Measurements from ENCODE around the gene COMMD4.
"Not testable (repeated sequence)": the region's sequence is repeated elsewhere in the genome, so short reads cannot be mapped to it uniquely, and the experiment has no call there.

COMMD4 gene

GRCh38 chr15:75348562-75349350, 12.9 kb downstream of the COMMD4 start:
- Histone ChIP-seq H3K36me3 (ENCODE audit: control insufficient read depth, insufficient read depth, low read length) (no peaks in the 10 kb centered on the region; the same call in 1 of the 2 replicates), H3K27me3 (replicated peaks; ENCODE audit: control insufficient read depth, insufficient read depth, low read length) (no peaks in the 10 kb centered on the region; the same call in 1 of the 2 replicates), H3K4me3 (replicated peaks; ENCODE audit: low read depth, low read length) (peak overlapping the region; percentile 65)
- no peak for TF ChIP-seq CTCF (IDR thresholded peaks at IDR 0.05; ENCODE audit: insufficient read depth, low read length, poor library complexity, severe bottlenecking)
- no peak for DNase-seq (ENCODE audit: extremely low read depth, insufficient read length)

GRCh38 chr15:75349351-75349669, 13.4 kb downstream of the COMMD4 start:
- H3K4me3 ChIP-seq (replicated peaks; ENCODE audit: low read depth, low read length); H3K36me3 ChIP-seq (ENCODE audit: control insufficient read depth, insufficient read depth, low read length); H3K27me3 ChIP-seq (replicated peaks; ENCODE audit: control insufficient read depth, insufficient read depth, low read length); DNase-seq (ENCODE audit: extremely low read depth, insufficient read length): not testable (repeated sequence)

GRCh38 chr15:75349851-75350588, 14.2 kb downstream of the COMMD4 start:
- no peak for TF ChIP-seq CTCF (IDR thresholded peaks at IDR 0.05; ENCODE audit: insufficient read depth, low read length, poor library complexity, severe bottlenecking)
- Histone ChIP-seq H3K27me3 (replicated peaks; ENCODE audit: control insufficient read depth, insufficient read depth, low read length) (no peaks in the 10 kb centered on the region; the same call in 1 of the 2 replicates), H3K4me3 (replicated peaks; ENCODE audit: low read depth, low read length) (no peak overlapping the region), H3K36me3 (ENCODE audit: control insufficient read depth, insufficient read depth, low read length) (no peaks in the 10 kb centered on the region; the same call in 1 of the 2 replicates)
- DNase-seq (ENCODE audit: extremely low read depth, insufficient read length) = peak; percentile 82

GRCh38 chr15:75350601-75351361, 14.9 kb downstream of the COMMD4 start:
- no peak for DNase-seq (ENCODE audit: extremely low read depth, insufficient read length)
- Histone ChIP-seq H3K27me3 (replicated peaks; ENCODE audit: control insufficient read depth, insufficient read depth, low read length) (no peaks in the 10 kb centered on the region; the same call in 1 of the 2 replicates), H3K4me3 (replicated peaks; ENCODE audit: low read depth, low read length) (no peak overlapping the region), H3K36me3 (ENCODE audit: control insufficient read depth, insufficient read depth, low read length) (peaks cover 5% of the 10 kb centered on the region)
- TF ChIP-seq CTCF (IDR thresholded peaks at IDR 0.05; ENCODE audit: insufficient read depth, low read length, poor library complexity, severe bottlenecking) = no peak

- no peak for TF ChIP-seq CTCF (IDR thresholded peaks at IDR 0.05; ENCODE audit: insufficient read depth, low read length, poor library complexity, severe bottlenecking)
- no peak for DNase-seq (ENCODE audit: extremely low read depth, insufficient read length)
- Histone ChIP-seq H3K36me3 (ENCODE audit: control insufficient read depth, insufficient read depth, low read length) (peaks cover 14% of the 10 kb centered on the region), H3K27me3 (replicated peaks; ENCODE audit: control insufficient read depth, insufficient read depth, low read length) (no peaks in the 10 kb centered on the region), H3K4me3 (replicated peaks; ENCODE audit: low read depth, low read length) (no peak overlapping the region)
These were observed 16.6 kb downstream of the COMMD4 start for GRCh38 chr15:75352186-75353080.

All from GM06990 (cell line).